ENCODE data around the gene OR10T2. TPM values are rescaled to one million over a fixed set of nuclear protein-coding genes. Genes with fewer than 3 reads are reported as not detected.
"Not testable (repeated sequence)": the region's sequence is repeated elsewhere in the genome, so short reads cannot be mapped to it uniquely, and the experiment has no call there.

Gene OR10T2, protein sequence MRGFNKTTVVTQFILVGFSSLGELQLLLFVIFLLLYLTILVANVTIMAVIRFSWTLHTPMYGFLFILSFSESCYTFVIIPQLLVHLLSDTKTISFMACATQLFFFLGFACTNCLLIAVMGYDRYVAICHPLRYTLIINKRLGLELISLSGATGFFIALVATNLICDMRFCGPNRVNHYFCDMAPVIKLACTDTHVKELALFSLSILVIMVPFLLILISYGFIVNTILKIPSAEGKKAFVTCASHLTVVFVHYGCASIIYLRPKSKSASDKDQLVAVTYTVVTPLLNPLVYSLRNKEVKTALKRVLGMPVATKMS
- total RNA-seq = not detected

DNA sequence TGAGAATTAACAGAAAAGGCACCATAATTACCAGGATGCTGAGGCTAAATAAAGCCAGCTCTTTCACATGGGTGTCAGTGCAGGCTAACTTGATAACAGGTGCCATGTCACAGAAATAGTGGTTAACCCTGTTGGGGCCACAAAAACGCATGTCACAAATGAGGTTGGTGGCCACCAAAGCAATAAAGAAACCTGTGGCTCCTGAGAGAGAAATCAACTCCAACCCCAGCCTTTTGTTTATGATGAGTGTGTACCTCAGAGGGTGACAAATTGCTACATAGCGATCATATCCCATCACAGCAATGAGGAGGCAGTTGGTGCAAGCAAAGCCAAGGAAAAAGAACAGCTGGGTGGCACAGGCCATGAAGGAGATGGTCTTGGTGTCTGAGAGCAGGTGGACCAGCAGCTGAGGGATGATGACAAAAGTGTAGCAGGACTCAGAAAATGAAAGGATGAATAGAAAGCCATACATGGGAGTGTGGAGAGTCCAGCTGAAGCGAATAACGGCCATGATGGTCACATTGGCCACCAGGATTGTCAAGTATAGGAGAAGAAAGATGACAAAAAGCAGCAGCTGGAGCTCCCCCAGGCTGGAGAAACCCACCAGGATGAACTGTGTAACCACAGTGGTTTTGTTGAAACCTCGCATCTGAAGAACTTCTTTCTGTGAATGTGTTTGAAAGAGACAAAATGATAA lies at the start of gene OR10T2:
Gene OR10T2, minus strand, starts transcription at position 649 of the 697 bp plus-strand sequence. Its CDS starts 0 bp downstream, at position 649.
- H3K27ac Mint-ChIP-seq = no peak within 1 kb of the TSS
- TF ChIP-seq, protein P1, sequence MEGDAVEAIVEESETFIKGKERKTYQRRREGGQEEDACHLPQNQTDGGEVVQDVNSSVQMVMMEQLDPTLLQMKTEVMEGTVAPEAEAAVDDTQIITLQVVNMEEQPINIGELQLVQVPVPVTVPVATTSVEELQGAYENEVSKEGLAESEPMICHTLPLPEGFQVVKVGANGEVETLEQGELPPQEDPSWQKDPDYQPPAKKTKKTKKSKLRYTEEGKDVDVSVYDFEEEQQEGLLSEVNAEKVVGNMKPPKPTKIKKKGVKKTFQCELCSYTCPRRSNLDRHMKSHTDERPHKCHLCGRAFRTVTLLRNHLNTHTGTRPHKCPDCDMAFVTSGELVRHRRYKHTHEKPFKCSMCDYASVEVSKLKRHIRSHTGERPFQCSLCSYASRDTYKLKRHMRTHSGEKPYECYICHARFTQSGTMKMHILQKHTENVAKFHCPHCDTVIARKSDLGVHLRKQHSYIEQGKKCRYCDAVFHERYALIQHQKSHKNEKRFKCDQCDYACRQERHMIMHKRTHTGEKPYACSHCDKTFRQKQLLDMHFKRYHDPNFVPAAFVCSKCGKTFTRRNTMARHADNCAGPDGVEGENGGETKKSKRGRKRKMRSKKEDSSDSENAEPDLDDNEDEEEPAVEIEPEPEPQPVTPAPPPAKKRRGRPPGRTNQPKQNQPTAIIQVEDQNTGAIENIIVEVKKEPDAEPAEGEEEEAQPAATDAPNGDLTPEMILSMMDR (IDR thresholded peaks at IDR 0.05) = no peak
- peaks cover 12% of the 10 kb centered on the region for H3K27me3 Mint-ChIP-seq
- intact Hi-C loops (cut with micrococcal nuclease) = no loop called here
- no peak for ATAC-seq
- ChIA-PET CTCF (no interaction called here), POLR2A (interaction anchor here (0.8 kb wide), 1 partner anchor 9 kb away, joined by 3 read pairs; no protein-coding TSS in a partner anchor)
- DNase-seq = peak; percentile 26
- H3K4me3 Mint-ChIP-seq = no peak within 1 kb of the TSS
- peaks cover 4% of the 10 kb centered on the region for H3K4me1 Mint-ChIP-seq (ENCODE audit: low read depth)
- H3K9me3 Mint-ChIP-seq = no peaks in the 10 kb centered on the region
- H3K36me3 Mint-ChIP-seq (ENCODE audit: low read depth) = no peaks in the 10 kb centered on the region

DNA sequence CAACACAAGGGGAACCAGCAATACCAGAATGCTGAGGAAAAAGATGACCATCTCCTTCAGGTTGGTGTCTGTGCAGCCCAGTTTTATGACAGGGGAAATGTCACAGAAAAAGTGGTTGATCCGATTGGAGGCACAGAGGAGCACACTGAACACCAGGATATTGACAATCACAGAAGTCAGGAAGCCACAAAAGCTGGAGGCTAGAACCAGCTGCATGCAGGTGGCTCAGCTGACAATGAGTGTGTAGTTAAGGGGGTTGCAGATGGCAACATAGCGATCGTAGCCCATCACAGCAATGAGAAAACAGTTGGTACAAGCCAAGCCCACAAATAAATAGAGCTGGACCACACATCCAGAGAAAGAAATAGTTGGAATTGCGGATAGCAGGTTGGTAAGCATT lies 46.1 kb upstream of the OR10T2 start:
- Mint-ChIP-seq H3K36me3 (ENCODE audit: low read depth) (no peaks in the 10 kb centered on the region), H3K27ac (no peak overlapping the region), H3K4me1 (ENCODE audit: low read depth) (no peaks in the 10 kb centered on the region), H3K27me3 (peaks cover 25% of the 10 kb centered on the region), H3K4me3 (no peak overlapping the region), H3K9me3 (no peaks in the 10 kb centered on the region)
- ATAC-seq = no peak
- no peak for DNase-seq
- TF ChIP-seq, protein P1 (IDR thresholded peaks at IDR 0.05) = no peak
- intact Hi-C loops (cut with micrococcal nuclease) = no loop called here
- CTCF ChIA-PET = no interaction called here
- POLR2A ChIA-PET = no interaction called here

DNA sequence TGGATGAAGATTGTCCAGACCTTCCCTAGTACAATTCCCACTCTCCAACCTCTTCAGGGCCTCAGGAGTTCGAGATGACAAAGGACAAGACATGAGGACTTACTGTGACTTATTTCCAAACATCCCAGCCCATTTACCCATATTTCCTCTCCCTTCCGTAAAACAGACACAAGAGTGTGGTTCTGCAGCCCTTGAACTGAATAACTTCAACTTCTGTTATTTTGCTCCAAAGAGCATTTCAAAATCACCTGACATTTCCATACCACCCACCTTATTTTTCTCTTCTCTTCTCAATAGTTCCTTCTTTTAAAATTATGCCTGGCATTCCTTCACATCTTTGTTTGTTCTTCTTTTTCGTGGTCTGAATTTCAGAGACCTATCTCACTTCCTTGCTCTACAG lies 35.5 kb upstream of the OR10T2 start:
- no peak for DNase-seq
- intact Hi-C loops (cut with micrococcal nuclease) = no loop called here
- ChIA-PET CTCF (no interaction called here), POLR2A (no interaction called here)
- TF ChIP-seq, protein P1 (IDR thresholded peaks at IDR 0.05) = no peak
- H3K4me1 Mint-ChIP-seq (ENCODE audit: low read depth) = no peaks in the 10 kb centered on the region
- H3K9me3 Mint-ChIP-seq = peaks cover 9% of the 10 kb centered on the region
- H3K36me3 Mint-ChIP-seq (ENCODE audit: low read depth) = peaks cover 2% of the 10 kb centered on the region
- no peak overlapping the region for H3K27ac Mint-ChIP-seq
- no peak for ATAC-seq
- no peak overlapping the region for H3K4me3 Mint-ChIP-seq
- peaks cover 35% of the 10 kb centered on the region for H3K27me3 Mint-ChIP-seq

DNA sequence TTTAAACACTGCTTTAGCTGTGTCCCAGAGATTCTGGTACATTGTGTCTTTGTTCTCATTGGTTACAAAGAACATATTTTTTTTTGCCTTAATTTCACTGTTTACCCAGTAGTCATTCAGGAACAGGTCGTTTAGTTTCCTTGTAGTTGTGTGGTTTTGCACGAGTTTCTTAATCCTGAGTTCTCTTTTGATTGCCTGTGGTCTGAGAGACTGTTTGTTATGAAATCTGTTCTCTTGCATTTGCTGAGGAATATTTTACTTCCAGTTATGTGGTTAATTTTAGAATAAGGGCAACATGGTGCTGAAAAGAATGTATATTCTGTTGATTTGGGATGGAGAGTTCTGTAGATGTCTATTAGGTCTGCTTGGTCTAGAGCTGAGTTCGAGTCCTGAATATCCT lies 30.9 kb upstream of the OR10T2 start:
- POLR2A ChIA-PET; DNase-seq; CTCF ChIA-PET; intact Hi-C loops (cut with micrococcal nuclease); ATAC-seq; H3K4me3 Mint-ChIP-seq; H3K4me1 Mint-ChIP-seq (ENCODE audit: low read depth); H3K36me3 Mint-ChIP-seq (ENCODE audit: low read depth); H3K27ac Mint-ChIP-seq: not testable (repeated sequence)
- Mint-ChIP-seq H3K9me3 (peaks cover 11% of the 10 kb centered on the region), H3K27me3 (peaks cover 25% of the 10 kb centered on the region)

DNA sequence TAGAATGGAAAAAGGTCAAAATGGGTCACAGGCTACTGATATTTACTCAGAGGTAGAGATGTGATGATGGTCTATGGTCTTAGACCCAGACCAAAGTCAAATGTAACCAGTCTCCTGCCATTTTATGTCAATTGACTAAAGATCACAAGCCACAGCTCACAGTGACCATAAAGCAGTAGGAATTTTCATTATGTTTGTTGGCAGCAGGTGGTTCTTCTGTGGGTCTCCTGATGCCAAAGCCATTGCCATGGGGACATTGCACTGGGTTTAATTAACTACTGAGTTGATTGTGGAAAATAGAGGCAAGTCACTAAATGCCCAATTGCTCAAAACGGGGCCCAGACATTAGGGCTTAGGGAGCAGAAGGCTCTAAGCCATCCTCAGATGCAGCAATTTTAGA lies 26.9 kb upstream of the OR10T2 start, which contains the start of gene OR10K2:
Gene OR10K2, minus strand, starts transcription at position 101 of the 400 bp plus-strand sequence. CDS start 5,371 bp downstream, outside the sequence.
- TF ChIP-seq, protein P1 (IDR thresholded peaks at IDR 0.05) = no peak
- no peak within 1 kb of the TSS for H3K27ac Mint-ChIP-seq
- intact Hi-C loops (cut with micrococcal nuclease) = no loop called here
- H3K9me3 Mint-ChIP-seq = peaks cover 4% of the 10 kb centered on the region
- ChIA-PET POLR2A (no interaction called here), CTCF (no interaction called here)
- no peak for DNase-seq
- H3K36me3 Mint-ChIP-seq (ENCODE audit: low read depth) = no peaks in the 10 kb centered on the region
- no peak within 1 kb of the TSS for H3K4me3 Mint-ChIP-seq
- peaks cover 10% of the 10 kb centered on the region for H3K27me3 Mint-ChIP-seq
- no peaks in the 10 kb centered on the region for H3K4me1 Mint-ChIP-seq (ENCODE audit: low read depth)
- ATAC-seq = no peak
